IMR-90 (cell line): ENCODE results near the gene METTL8.

Experiments used
- CTCF ChIP-seq: conservative IDR thresholded peaks from 2 replicates; pipeline ENCODE4 v1.5.1; 2012; ENCODE audit warnings: mild to moderate bottlenecking, low read depth, low read length, improper control_type of control experiment
- MXI1 ChIP-seq: IDR thresholded peaks from 2 replicates; pipeline ENCODE4 v1.6.1; 2012; ENCODE audit warnings: low read depth, mild to moderate bottlenecking, low read length, moderate library complexity, borderline replicate concordance
- POLR2A ChIP-seq: IDR thresholded peaks from 2 replicates; pipeline ENCODE4 v1.6.1; 2012; ENCODE audit warnings: mild to moderate bottlenecking, low read depth, low read length

DNA sequence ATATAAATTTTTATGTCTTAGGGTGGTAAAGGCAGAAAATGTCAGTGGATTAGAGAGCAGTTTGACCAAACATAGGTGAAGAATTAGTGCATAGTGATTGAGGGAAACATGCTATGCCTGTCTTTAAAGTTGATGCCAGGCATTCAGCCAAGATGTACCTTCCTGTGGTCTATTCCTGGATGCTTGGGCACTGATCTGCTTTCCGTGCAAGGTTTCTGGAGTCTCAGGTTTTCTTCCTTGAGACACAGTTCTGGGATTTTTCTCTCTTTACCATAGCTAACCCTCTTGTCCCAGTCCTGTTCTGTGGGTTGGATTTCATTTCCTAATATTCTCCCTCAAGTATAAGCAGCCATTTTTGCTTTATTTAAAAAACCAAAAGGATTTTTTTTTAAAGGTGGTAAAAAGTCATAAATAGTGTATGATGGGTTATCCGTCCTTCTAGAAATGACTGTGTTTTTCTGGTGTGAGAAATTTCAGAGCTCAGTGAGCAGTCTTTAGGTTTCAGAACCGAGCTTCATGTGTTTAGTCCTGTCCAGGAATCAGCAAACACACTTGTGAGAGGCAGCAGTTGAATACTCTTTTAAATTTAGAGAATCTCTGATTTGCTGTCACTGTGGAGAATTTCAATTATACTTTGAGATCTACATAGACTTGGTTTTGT, 45.5 kb upstream of the METTL8 start:
- TF ChIP-seq CTCF (no peak), POLR2A (no peak), MXI1 (no peak)
